ENCODE measurements around the gene POLA2.

GRCh38 chr11:65330544-65330943, 68.8 kb downstream of the POLA2 start:
- TF ChIP-seq CTCF (conservative IDR thresholded peaks at IDR 0.05 in 1 of 2, IDR thresholded peaks at IDR 0.05 in 1 of 2; ENCODE audit: extremely low read depth in 1 of 2, insufficient read depth in 1 of 2, low read depth in 1 of 2, low read length in 2 of 2), result no peak
- TF ChIP-seq EZH2 (IDR thresholded peaks at IDR 0.05; ENCODE audit: borderline replicate concordance, low read length), result no peak

Measured in mammary epithelial cell (primary cell).